HG03064 (cell line): ENCODE measurements around the gene PRSS16.

Experiments used
- ATAC-seq: cut with Tn5 transposase; IDR thresholded peaks from one replicate; pipeline ENCODE4 v1.9.1; 2021; ENCODE audit warnings: low read depth; ENCODE audit not compliant: unreplicated experiment

The PRSS16 gene

DNA sequence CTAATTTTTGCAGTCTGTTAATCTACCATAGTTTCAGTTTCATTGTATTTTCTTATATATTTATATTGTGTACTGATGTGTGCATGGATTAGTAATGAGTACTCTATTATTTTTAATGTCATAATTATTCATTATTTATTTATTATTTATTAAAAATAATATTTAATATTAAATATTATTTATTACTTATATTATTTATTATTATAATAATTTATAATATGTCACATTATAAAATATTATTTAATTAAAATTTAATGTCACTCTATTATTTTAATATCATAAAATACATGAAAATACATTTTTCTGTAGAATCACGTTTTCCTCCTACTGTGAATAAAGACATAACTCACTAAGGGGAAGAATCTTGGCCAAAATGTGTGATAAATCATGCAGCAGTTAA is 34.1 kb downstream of the PRSS16 start:
- no peak for ATAC-seq

DNA sequence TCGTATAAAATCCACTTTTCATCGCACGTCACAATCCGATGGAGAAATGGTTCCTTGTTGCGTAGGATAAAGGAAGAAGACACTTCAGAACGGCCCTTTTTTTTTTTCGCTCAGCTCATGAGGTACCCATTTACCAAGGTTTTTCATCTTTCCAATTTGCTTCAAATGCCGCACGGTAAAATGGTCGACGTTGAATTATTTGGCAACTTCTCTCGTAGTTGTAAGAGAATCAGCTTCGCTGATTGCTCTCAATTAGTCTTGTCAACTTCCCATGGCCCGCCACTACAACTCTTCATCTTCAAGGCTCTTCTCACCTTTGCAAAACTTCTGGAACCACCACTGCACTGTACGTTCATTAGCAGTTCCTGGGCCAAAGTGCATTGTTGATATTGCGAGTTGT is 35.8 kb downstream of the PRSS16 start:
- no peak for ATAC-seq

DNA sequence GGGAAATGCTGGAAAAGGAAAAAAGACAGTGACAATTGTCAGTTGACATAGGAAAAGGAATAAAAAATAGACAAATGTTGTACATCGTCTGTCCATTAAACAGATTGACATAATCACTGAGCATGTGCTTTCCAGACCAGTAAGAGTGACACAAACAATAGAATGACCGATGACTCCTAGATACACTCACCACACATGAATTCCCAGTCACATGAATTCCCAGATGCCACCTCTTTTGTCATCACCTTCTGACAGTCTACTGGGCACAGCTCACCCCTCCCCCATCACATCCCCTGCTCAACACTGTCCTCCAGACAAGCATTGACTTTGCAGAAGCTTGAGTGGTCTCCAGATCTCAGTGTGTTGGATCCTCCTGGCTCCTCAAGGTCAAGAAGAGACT is 38.6 kb downstream of the PRSS16 start:
- no peak for ATAC-seq

GRCh38 chr6:27287751-27288135 is 40.2 kb downstream of the PRSS16 start:
- no peak for ATAC-seq

DNA sequence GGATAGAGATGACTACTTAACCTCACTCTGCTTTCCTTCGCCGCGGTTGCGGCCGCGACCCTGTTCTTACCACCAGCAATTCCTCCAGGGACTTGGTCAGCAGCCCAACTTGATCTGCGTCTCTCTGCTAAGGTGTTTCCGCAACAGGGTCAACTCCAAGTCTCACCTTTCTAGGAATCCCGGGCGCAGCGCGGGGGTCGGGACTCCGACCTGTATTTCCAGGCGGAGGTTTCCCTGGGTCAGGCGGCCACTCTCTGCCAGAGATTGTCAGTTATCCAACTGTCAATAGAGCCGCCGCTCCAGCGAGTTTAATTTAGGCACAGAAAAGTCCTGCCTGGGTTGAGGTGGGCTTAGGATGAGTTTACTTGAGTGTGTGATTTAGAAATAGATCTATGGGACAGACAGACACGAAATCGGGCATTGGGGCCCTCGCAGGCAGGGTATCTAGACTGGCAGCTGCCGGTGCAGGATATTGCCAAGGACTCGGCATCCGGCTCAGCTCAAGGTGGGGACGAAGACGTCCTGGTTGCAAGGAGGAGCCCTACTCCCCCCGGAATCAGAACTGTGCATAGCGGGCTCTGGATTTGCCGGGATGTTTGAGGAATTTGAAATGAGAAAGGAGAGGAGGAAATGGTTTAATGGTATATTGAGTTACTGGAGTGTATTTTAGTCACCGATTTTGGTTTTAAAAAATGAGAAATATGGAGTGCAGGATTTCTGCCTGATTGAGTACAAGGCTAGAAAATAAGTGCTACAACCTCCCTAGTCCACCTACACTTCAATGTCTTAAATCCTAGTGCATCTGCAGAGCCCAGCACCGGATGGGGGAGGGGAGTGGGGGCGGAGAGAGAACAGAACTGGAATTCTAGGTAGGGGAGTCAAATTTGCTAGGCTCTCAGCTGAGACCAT is 40.9 kb downstream of the PRSS16 start:
- no peak for ATAC-seq

DNA sequence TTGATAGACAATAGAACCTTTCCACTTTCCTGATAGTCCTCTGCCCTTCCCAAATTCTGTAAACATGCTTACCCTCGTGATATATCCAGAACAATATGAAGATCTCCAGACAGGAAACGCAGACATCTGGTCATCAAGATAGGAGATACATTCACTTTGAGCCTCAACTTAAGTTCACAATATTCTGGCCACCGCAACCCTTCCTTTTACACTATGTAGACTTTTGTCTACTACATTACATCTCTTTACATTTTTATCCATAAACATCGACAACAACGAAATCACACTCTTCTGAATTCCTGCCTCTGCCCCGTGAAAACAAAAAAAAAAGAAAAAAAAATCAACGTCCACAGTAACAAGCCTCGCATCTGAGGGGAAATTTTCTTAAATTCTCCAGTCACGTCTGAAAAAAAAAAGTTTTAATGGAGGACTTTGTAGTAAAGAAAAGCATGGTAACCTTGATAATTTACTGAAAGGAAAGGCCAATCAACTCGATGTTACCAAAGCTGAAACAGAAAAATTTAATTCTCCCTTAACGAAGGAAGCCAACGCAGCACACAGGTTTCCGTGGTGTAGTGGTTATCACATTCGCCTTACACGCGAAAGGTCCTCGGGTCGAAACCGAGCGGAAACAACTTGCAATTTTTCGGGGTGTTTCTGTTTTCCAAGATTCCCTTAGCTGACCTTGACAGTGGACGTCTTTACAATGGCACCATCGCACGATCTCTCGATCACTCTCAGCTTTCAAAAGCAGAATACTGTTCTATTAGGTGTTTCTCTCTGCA is 42.8 kb downstream of the PRSS16 start:
- no peak for ATAC-seq

GRCh38 chr6:27290850-27291208 is 43.3 kb downstream of the PRSS16 start:
- no peak for ATAC-seq

GRCh38 chr6:27293436-27294098 is 46.1 kb downstream of the PRSS16 start:
- no peak for ATAC-seq

DNA sequence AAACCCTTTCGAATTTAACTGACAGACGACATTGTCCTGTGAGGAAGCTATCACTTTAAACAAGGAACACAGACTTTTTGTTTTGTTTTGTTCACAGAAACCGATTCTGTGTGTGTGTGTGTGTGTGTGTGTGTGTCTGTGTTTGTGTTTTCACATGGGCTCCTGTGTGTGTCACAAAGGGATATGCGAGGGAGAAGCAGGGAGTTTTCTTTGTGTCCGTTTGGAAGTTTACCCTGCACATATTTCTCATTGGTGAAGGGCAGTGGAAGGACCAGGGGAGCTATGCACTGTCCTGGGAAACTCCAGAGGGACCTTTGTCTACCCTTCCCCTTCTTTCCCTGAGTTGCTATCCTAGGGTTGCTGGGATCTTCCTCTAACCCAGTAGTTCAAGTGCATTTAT is 46.9 kb downstream of the PRSS16 start:
- no peak for ATAC-seq

DNA sequence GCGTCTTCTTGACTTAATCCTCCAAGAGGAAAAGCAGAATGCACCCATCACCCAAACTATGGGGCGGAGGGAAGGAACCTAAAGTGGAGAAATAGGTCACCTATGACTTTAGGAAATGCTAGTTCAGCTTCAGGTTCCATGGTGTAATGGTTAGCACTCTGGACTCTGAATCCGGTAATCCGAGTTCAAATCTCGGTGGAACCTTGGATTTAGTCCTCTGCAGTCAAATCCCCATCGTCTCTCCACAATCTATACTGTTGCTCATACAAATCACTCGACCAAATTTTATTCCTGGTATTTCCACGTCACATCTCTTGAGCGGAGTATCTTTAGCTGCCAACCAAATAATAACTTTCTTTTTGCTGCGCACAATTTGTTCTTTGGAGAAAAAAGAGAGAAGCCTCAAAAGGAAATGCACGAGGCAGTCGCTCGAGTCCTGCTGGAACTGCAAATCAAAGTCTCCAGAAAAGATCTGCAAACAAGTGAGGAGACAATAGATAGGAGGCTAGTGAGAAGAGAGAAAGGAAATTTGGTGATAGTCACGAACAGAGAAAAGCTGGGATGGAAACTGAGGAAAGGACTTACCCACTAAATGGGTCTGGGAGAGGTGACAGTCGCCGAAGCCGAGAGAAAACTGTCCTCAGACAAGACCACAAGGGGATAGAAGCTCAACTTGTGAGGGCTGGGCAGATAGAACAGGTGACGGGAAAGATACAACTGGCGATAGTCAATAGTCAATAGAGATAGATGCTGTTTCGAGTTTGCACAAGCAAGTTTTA is 48.0 kb downstream of the PRSS16 start:
- ATAC-seq, result no peak

GRCh38 chr6:27296106-27296783 is 48.7 kb downstream of the PRSS16 start:
- ATAC-seq, result no peak

- ATAC-seq, result no peak
Measured at GRCh38 chr6:27297484-27297856, 50.0 kb downstream of the PRSS16 start.

DNA sequence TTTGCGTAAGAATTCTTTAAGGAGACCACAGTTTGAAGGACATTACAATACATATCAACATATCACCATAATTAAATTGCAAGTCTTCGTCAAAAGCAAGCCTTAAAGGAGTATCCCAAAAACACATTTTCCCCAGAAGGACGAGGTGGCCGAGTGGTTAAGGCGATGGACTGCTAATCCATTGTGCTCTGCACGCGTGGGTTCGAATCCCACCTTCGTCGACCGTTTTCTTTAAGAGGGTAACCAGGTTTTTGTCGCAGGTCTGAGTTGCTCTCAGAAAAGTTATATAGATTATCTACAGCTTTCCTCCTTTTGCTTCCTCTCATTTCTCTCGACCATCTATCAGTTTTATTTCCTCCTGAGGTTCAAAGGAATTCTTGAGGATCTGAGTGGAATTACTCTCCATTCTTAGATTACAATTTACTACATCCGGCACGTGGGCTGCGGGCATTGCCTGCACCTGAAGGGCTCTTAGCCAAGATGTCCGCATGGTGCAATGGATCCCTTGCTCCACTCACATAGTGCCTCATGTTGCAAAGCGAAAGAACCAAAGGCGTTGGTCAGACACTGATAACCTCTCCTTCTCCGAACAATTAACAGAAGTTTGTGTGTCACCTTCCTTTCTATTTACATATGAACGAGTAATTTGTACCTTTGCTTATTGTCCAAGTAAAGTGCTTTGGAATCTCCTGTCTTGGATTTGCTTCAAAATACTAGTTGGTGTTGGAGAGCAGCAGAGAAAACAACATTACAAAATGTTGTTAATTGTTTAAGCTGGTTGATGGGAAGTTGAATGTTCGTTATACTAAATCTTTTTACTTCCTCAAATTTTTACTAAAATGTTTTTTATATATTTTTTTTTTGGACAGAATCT is 50.6 kb downstream of the PRSS16 start:
- no peak for ATAC-seq

GRCh38 chr6:27303613-27304272 is 56.2 kb downstream of the PRSS16 start:
- no peak for ATAC-seq
